ENCODE data around the gene C20orf204.

Gene C20orf204

GRCh38 chr20:64042054-64042781 lies 6.2 kb downstream of the C20orf204 start:
- no peak for TF ChIP-seq ZNF274 (IDR thresholded peaks at IDR 0.05; ENCODE audit: low read depth, low read length)

DNA sequence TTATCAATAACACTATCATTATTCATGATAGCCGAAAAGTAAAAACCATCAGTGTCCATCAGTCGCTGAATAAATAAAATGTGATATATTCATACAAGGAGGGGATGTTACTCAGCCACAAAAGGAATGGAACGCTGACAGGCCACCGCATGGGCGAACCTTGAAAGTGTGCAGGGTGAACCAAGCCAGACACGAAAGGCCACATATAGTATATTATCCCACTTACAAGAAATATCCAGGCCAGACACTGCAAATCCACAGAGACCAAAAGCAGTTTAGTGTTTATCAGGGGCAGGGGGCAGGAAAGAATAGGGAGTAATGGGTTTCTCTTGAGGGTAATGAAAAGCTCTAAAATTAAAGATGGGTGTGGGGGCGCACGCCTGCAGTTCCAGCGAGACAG lies 7.8 kb downstream of the C20orf204 start:
- no peak overlapping the region for H3K4me3 ChIP-seq (ENCODE audit: low read length)
- no peak for TF ChIP-seq ZNF274 (IDR thresholded peaks at IDR 0.05; ENCODE audit: low read depth, low read length)

More at GRCh38 chr20:64042054-64042781, 6.2 kb downstream of the C20orf204 start:
- peak overlapping the region; percentile 23; the same call in 1 of the 2 replicates for H3K4me3 ChIP-seq (ENCODE audit: low read length)

- no peak for TF ChIP-seq ZNF274 (IDR thresholded peaks at IDR 0.05; ENCODE audit: low read depth, low read length)
- H3K4me3 ChIP-seq (ENCODE audit: low read length): no peak overlapping the region
Observed at GRCh38 chr20:64044484-64045247, 8.7 kb downstream of the C20orf204 start.

DNA sequence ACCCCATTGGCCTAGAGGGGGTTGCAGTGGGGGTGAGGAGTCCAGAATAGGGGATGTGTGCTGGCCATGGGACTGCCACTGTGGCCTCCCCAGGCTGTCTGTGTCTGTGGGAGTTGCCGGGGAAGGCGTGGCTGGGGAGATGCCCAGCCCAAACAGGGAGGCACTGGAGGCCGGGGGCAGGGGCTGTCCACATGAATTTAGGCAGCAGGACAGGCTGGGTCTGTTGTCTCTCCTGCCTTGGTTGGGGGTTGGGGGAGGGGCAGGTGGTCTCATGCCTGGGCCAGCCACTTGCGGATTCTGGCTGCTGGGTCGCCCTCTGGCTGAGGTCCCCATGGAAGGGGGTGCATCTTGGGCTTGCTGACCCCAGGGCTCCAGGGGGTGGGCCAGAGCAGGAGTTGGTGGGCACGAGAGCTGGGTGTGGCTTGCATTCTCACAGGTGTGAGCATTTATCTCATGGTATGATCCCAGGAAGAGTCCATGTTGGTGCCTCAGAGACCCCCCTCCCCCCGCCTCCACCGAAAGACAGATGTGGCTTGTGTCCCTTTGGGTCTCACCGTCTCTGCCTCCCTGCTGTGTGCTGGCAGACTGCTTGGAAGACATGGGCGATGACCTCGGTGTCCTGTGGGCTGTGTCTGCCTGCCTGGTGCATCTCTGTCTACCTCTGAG lies 9.5 kb downstream of the C20orf204 start:
- TF ChIP-seq ZNF274 (IDR thresholded peaks at IDR 0.05; ENCODE audit: low read depth, low read length): no peak

GRCh38 chr20:64047046-64047389 lies 11.0 kb downstream of the C20orf204 start:
- no peak overlapping the region for H3K4me3 ChIP-seq (ENCODE audit: low read length)
- TF ChIP-seq ZNF274 (IDR thresholded peaks at IDR 0.05; ENCODE audit: low read depth, low read length): no peak

More for the DNA sequence above, 9.5 kb downstream of the C20orf204 start:
- no peak overlapping the region for H3K4me3 ChIP-seq (ENCODE audit: low read length)

DNA sequence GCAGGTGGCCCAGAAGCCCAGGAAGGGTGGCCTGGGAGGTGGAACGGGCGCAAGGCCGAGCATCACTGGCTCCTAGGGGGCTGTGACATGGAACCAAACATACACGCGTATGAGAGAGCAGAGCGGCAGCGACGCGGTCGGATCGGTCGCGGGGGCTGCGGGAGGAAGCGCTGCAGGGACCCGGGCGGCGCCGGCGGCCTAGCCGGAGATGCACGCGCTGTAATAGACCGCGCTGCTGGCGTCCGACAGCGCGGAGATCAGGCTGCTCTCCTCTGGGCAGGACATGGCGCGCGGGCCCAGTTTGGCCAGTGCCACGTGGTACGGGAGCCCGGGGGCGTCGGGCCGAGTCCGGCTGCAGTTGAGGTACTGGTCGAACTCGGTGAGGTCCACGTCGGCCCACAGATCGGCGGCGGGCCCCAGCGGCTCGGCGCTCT lies 12.0 kb downstream of the C20orf204 start:
- no peak overlapping the region for H3K4me3 ChIP-seq (ENCODE audit: low read length)
- TF ChIP-seq ZNF274 (IDR thresholded peaks at IDR 0.05; ENCODE audit: low read depth, low read length): no peak

- H3K4me3 ChIP-seq (ENCODE audit: low read length): no peak overlapping the region
- no peak for TF ChIP-seq ZNF274 (IDR thresholded peaks at IDR 0.05; ENCODE audit: low read depth, low read length)
Observed at GRCh38 chr20:64048402-64049044, 12.5 kb downstream of the C20orf204 start.

DNA sequence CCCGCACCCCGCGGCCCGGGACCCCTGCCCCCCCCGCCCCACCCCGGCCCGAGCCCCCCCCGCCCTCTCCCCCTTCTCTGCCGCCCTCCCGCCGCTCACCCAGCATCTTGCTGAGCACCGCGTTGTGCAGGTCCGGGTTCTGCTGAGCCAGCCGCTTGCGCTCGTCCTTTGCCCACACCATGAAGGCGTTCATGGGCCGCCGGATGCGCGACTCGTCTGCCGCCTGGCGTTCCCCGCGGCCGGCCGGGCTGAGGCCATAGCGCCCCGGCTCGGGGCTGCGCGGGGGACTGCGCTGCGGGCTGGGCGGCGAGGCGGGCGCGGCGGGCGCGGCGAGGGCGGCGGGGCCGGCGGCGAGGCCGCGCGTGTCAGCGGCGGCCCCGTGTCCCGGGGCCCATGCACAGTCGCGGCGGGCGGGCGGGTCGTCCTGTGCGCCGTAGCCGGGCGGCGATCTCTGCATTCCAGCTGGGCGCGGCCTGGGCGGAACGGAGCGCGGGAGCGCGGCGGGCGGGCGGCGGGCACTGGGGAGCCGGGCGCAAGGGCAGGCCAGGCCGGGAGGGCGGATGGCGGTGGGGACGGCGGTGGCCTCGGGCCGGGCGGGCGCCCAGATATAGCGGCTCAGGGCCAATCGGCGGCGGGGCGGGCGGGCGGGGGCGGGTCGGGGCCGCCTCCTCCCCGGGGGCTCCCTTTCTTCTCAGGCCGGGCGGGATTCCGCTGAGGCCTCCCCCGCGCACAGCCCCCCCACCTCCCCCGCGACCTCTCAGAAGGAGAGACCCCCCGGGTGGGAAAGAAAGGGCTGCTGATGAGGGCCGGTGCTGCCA lies 13.3 kb downstream of the C20orf204 start, which contains the start of gene SOX18:
TSS of gene SOX18 (minus strand) at position 580 of the 818 bp plus-strand sequence. CDS start at position 457, 123 bp downstream.
- TF ChIP-seq ZNF274 (IDR thresholded peaks at IDR 0.05; ENCODE audit: low read depth, low read length): no peak
- H3K4me3 ChIP-seq (ENCODE audit: low read length): no peak within 1 kb of the TSS

DNA sequence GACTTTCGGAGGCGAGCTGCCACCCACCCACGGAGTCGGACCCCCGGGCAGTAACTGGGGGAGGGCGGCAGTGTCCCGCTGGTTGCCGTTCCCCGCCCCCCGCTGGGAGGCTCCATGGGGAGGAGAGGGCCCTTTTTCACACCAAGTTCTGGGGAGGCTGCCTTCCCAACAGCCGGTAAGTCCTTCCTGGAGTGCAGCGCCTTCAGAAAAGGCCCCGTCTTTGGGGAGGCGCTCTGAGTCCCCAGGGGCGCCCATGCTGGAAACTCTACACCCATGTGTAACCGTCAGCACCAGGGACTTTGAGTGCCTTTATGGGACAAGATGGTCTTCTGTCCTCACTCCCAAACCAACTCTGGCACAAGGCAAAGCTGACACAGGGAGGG lies 13.9 kb downstream of the C20orf204 start:
- H3K4me3 ChIP-seq (ENCODE audit: low read length): no peak overlapping the region
- no peak for TF ChIP-seq ZNF274 (IDR thresholded peaks at IDR 0.05; ENCODE audit: low read depth, low read length)

- no peak for TF ChIP-seq ZNF274 (IDR thresholded peaks at IDR 0.05; ENCODE audit: low read depth, low read length)
- no peak overlapping the region for H3K4me3 ChIP-seq (ENCODE audit: low read length)
Observed at GRCh38 chr20:64050261-64051032, 14.5 kb downstream of the C20orf204 start.

GRCh38 chr20:64051033-64051452 lies 15.1 kb downstream of the C20orf204 start:
- no peak for TF ChIP-seq ZNF274 (IDR thresholded peaks at IDR 0.05; ENCODE audit: low read depth, low read length)
- no peak overlapping the region for H3K4me3 ChIP-seq (ENCODE audit: low read length)

DNA sequence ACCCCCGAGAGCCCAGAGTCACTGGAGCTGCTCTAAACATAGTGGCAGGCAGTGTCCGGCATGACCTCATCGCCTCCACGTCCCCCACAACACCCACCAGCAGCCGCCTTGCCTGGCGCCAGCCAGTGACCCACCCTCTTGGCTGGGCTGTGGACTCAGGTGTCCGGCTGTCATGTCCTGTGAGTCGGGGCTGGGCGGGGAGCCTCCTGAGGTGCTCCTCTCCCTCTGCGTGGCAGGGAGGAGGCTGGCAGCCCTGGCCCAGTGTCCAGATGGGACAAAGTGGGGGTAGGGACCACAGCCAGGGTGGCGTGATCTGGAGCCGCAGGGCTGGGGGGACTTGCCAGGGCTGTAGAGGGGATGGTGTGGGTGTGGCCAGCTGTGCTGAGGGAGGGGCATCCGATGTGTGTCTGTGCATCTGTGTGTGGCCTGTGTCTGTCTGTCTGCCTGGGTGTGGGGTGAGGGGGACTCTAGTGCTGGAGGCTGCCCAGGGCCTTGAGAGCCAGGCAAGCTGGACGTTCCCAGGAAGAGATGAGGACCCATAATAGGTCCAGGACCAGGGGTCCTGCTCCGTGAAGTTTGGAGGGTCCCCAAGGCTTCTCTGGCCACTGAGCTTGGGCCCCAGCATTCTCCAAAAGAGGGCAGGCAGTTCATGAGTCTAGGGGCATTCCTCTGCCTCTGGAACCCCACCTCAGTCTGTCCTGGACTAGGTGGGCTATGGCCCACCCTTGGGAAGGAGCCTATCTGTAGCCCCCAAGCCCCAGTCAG lies 15.8 kb downstream of the C20orf204 start:
- no peak overlapping the region for H3K4me3 ChIP-seq (ENCODE audit: low read length)
- no peak for TF ChIP-seq ZNF274 (IDR thresholded peaks at IDR 0.05; ENCODE audit: low read depth, low read length)
